Lower leg skin (tissue), 4 donors: ENCODE measurements around the gene PTPRN2. TPM values are rescaled to one million over a fixed set of nuclear protein-coding genes. Genes with fewer than 3 reads are reported as not detected.
"Not testable (repeated sequence)": the region's sequence is repeated elsewhere in the genome, so short reads cannot be mapped to it uniquely, and the experiment has no call there.

ENCODE experiments used
- DNase-seq, 2 donors: peaks; one replicate each; pipeline ENCODE4 v3.0.0-alpha.2; 2019; ENCODE audit warnings: low spot score in 2 of 2
- H3K4me3 ChIP-seq: fragments of 200-600 bp; sonication (generic); 2 replicates; pipeline ENCODE4 v1.5.1; 2017; ENCODE audit warnings: mild to moderate bottlenecking, low read depth; ENCODE audit not compliant: poor library complexity, severe bottlenecking
- CTCF ChIP-seq, 3 donors: fragments of 450-650 bp; IDR thresholded peaks; one replicate each; pipeline ENCODE4 v1.5.1; 2016; ENCODE audit warnings: antibody characterized with exemption in 3 of 3, mild to moderate bottlenecking in 3 of 3, moderate library complexity in 2 of 3
- POLR2A ChIP-seq, 2 donors: fragments of 450-650 bp; IDR thresholded peaks; one replicate each; pipeline ENCODE4 v1.6.1; 2016 to 2017; ENCODE audit warnings: antibody characterized with exemption in 2 of 2, mild to moderate bottlenecking in 1 of 2, moderate library complexity in 1 of 2
- WGBS, 2 donors: methylation state at CpG; one replicate each; pipeline ENCODE4 v1.1.5; 2018; 5-methylcytosine and 5-hydroxymethylcytosine counted together
- intact Hi-C: fragments of 100-400 bp; cut with DNase I; formaldehyde crosslinking; loops from one replicate; pipeline ENCODE4 v1.15.0; 2023; ENCODE audit warnings: low total_unique reads
- total RNA-seq, 4 donors: library from RNA; depleted of rRNA; stranded (reverse); fragments of >200 nt; gene quantifications; one replicate each; pipeline ENCODE4 v1.1.0, GENCODE V29; 2016

PTPRN2 gene
- total RNA-seq, 4 donors from 2014 or later = 0.11 to 1.6 (median 0.92) TPM

GRCh38 chr7:158165711-158166110 is 421.9 kb downstream of the PTPRN2 start:
- DNase-seq = no peak
- H3K4me3 ChIP-seq = no peak overlapping the region
- TF ChIP-seq POLR2A (IDR thresholded peaks at IDR 0.05) = no peak
- no peak for TF ChIP-seq CTCF (IDR thresholded peaks at IDR 0.05)
- WGBS, 2 donors = 88 to 94% methylated on average over 16 of the region's 16 CpGs
- intact Hi-C loops = no loop called here

- intact Hi-C loops = no loop called here
- no peak for DNase-seq
- TF ChIP-seq POLR2A (IDR thresholded peaks at IDR 0.05) = no peak
- TF ChIP-seq CTCF (IDR thresholded peaks at IDR 0.05) = no peak
- H3K4me3 ChIP-seq = no peak overlapping the region
- 46 to 55% methylated on average over 65 to 67 of the region's 67 CpGs for WGBS, 2 donors
Measured at GRCh38 chr7:158164101-158165095, 423.2 kb downstream of the PTPRN2 start.

- no peak for DNase-seq
- TF ChIP-seq CTCF (IDR thresholded peaks at IDR 0.05) (no peak), POLR2A (IDR thresholded peaks at IDR 0.05) (no peak)
- H3K4me3 ChIP-seq = no peak overlapping the region
- WGBS, 2 donors = 89% methylated on average over 5 of the region's 5 CpGs
- intact Hi-C loops = no loop called here
Measured at GRCh38 chr7:158161194-158161593, 426.4 kb downstream of the PTPRN2 start.

- intact Hi-C loops = no loop called here
Measured at GRCh38 chr7:158160199-158160598, 427.4 kb downstream of the PTPRN2 start.

GRCh38 chr7:158157460-158157859 is 430.2 kb downstream of the PTPRN2 start:
- TF ChIP-seq POLR2A (IDR thresholded peaks at IDR 0.05) = no peak
- TF ChIP-seq CTCF (IDR thresholded peaks at IDR 0.05) = no peak
- H3K4me3 ChIP-seq = no peak overlapping the region
- intact Hi-C loops = no loop called here
- peak in 1 of 2 donors; percentile 39 for DNase-seq
- WGBS, 2 donors = 50 to 88% methylated on average over 10 to 14 of the region's 16 CpGs

More at GRCh38 chr7:158160199-158160598, 427.4 kb downstream of the PTPRN2 start:
- no peak for TF ChIP-seq CTCF (IDR thresholded peaks at IDR 0.05)
- no peak for TF ChIP-seq POLR2A (IDR thresholded peaks at IDR 0.05)
- H3K4me3 ChIP-seq = no peak overlapping the region
- 72 to 76% methylated on average over 5 of the region's 5 CpGs for WGBS, 2 donors
- no peak for DNase-seq

GRCh38 chr7:158151273-158151672 is 436.4 kb downstream of the PTPRN2 start:
- H3K4me3 ChIP-seq, intact Hi-C loops: not testable (repeated sequence)
- peak in 1 of 2 donors; percentile 91 for DNase-seq
- WGBS, 2 donors = 48 to 64% methylated on average over 17 of the region's 17 CpGs
